ENCODE measurements around the gene GRIP2. TPM values are rescaled to one million over a fixed set of nuclear protein-coding genes. Genes with fewer than 3 reads are reported as not detected.

The GRIP2 gene
- total RNA-seq, 1 experiment from 2014 or later: 4.5 TPM

DNA sequence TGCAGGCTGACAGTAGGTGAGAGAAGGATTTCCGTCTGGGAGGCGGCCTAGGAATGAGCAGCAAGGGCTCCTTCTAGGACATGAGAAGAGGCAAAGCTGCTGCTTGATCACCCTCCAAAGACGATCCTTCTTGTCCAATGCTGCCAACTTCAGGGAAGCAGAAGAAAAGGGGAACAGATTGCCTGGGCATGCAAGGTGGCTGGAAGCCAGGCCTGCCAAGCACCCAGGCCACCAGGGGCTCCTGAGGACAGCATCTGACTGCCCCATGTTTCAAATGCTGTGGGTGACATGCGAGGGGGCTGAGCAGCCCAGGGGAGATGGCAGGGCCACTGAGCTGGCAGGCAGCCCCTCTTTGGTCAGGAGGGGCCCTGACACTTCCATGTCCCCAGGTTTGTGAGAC lies 3.3 kb upstream of the GRIP2 start:
- Histone ChIP-seq H3K36me3 (ENCODE audit: control insufficient read depth, insufficient read depth, low read length) (no peaks in the 10 kb centered on the region), H3K4me3 (ENCODE audit: low read depth, low read length) (no peak overlapping the region), H3K27me3 (replicated peaks; ENCODE audit: control insufficient read depth, insufficient read depth, low read length) (no peaks in the 10 kb centered on the region), H3K9me3 (no peaks in the 10 kb centered on the region), H3K4me1 (peaks cover 9% of the 10 kb centered on the region)
- TF ChIP-seq, protein P1, sequence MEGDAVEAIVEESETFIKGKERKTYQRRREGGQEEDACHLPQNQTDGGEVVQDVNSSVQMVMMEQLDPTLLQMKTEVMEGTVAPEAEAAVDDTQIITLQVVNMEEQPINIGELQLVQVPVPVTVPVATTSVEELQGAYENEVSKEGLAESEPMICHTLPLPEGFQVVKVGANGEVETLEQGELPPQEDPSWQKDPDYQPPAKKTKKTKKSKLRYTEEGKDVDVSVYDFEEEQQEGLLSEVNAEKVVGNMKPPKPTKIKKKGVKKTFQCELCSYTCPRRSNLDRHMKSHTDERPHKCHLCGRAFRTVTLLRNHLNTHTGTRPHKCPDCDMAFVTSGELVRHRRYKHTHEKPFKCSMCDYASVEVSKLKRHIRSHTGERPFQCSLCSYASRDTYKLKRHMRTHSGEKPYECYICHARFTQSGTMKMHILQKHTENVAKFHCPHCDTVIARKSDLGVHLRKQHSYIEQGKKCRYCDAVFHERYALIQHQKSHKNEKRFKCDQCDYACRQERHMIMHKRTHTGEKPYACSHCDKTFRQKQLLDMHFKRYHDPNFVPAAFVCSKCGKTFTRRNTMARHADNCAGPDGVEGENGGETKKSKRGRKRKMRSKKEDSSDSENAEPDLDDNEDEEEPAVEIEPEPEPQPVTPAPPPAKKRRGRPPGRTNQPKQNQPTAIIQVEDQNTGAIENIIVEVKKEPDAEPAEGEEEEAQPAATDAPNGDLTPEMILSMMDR (IDR thresholded peaks at IDR 0.05; ENCODE audit: insufficient read depth in 1 of 2, low read depth in 1 of 2, low read length in 1 of 2, severe bottlenecking in 1 of 2, unreplicated experiment in 1 of 2): no peak
- H3K9me3 Mint-ChIP-seq (ENCODE audit: unreplicated experiment): no peaks in the 10 kb centered on the region
- no TSS peak for BruUV-seq (replicated peaks)
- no peak overlapping the region for H3K27ac Mint-ChIP-seq (ENCODE audit: unreplicated experiment)
- H3K4me1 Mint-ChIP-seq (ENCODE audit: low read depth, unreplicated experiment): peaks cover 9% of the 10 kb centered on the region
- H3K27me3 Mint-ChIP-seq (ENCODE audit: insufficient read depth, unreplicated experiment): no peaks in the 10 kb centered on the region
- no peaks in the 10 kb centered on the region for H3K36me3 Mint-ChIP-seq (ENCODE audit: insufficient read depth, unreplicated experiment)
- ChIA-PET POLR2A (no interaction called here), CTCF (no interaction called here)
- intact Hi-C loops (cut with micrococcal nuclease; ENCODE audit: unreplicated experiment): no loop called here
- DNase-seq: no peak
- H3K4me3 Mint-ChIP-seq (ENCODE audit: unreplicated experiment): no peak overlapping the region

DNA sequence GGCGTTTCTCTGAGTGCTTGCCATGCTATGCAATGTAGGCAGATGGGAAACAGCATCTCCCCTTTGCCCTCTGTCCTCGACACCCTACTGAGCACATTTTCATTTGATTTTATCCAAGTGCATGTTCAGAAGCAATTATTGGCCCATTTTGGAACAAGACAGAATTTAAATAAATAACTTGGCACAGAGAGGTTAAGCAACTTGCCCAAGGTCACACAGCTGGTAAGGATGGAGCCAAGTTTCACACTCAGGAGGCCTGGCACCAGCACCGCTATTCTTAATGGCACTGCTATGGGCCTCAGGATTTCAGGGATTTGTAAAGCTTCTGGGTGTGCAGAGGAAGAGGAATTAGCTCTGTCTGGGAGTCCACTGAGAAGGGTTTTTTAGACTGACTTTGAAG lies 2.5 kb upstream of the GRIP2 start:
- CTCF ChIA-PET: no interaction called here
- Mint-ChIP-seq H3K4me1 (ENCODE audit: low read depth, unreplicated experiment) (peaks cover 2% of the 10 kb centered on the region), H3K9me3 (ENCODE audit: unreplicated experiment) (no peaks in the 10 kb centered on the region), H3K4me3 (ENCODE audit: unreplicated experiment) (no peak overlapping the region), H3K27me3 (ENCODE audit: insufficient read depth, unreplicated experiment) (no peaks in the 10 kb centered on the region), H3K36me3 (ENCODE audit: insufficient read depth, unreplicated experiment) (no peaks in the 10 kb centered on the region), H3K27ac (ENCODE audit: unreplicated experiment) (no peak overlapping the region)
- POLR2A ChIA-PET: no interaction called here
- TF ChIP-seq, protein P1 (IDR thresholded peaks at IDR 0.05; ENCODE audit: insufficient read depth in 1 of 2, low read depth in 1 of 2, low read length in 1 of 2, severe bottlenecking in 1 of 2, unreplicated experiment in 1 of 2): no peak
- DNase-seq: no peak
- H3K4me1 ChIP-seq: peaks cover 3% of the 10 kb centered on the region
- no peak overlapping the region for H3K4me3 ChIP-seq (ENCODE audit: low read depth, low read length)
- no peaks in the 10 kb centered on the region for H3K9me3 ChIP-seq
- no TSS peak for BruUV-seq (replicated peaks)
- intact Hi-C loops (cut with micrococcal nuclease; ENCODE audit: unreplicated experiment): no loop called here
- no peaks in the 10 kb centered on the region for H3K36me3 ChIP-seq (ENCODE audit: control insufficient read depth, insufficient read depth, low read length)
- H3K27me3 ChIP-seq (replicated peaks; ENCODE audit: control insufficient read depth, insufficient read depth, low read length): no peaks in the 10 kb centered on the region

DNA sequence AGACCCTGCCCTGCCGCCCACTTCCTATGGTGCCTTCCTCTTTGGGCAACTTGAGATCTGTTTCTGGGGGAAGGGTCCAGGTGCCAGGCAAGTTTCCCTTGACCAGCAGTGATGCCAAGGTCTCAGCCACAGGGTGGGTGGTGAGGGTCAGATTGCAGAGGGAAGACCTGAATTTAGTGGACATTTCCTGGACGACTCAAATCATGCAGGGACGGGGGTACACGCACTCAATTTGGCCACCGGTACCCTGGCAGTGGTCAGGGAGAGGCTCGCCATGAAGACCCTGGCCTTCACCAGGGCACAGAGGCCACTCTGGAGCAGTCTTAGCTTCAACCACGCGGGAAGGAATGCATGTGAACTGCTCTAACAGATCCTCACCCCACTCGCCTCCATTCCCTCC lies 1.5 kb upstream of the GRIP2 start:
- Mint-ChIP-seq H3K27ac (ENCODE audit: unreplicated experiment) (no peak overlapping the region), H3K4me1 (ENCODE audit: low read depth, unreplicated experiment) (no peaks in the 10 kb centered on the region), H3K27me3 (ENCODE audit: insufficient read depth, unreplicated experiment) (no peaks in the 10 kb centered on the region), H3K4me3 (ENCODE audit: unreplicated experiment) (no peak overlapping the region), H3K36me3 (ENCODE audit: insufficient read depth, unreplicated experiment) (no peaks in the 10 kb centered on the region), H3K9me3 (ENCODE audit: unreplicated experiment) (no peaks in the 10 kb centered on the region)
- Histone ChIP-seq H3K27me3 (replicated peaks; ENCODE audit: control insufficient read depth, insufficient read depth, low read length) (no peaks in the 10 kb centered on the region), H3K9me3 (no peaks in the 10 kb centered on the region), H3K36me3 (ENCODE audit: control insufficient read depth, insufficient read depth, low read length) (no peaks in the 10 kb centered on the region), H3K4me3 (ENCODE audit: low read depth, low read length) (no peak overlapping the region), H3K4me1 (no peaks in the 10 kb centered on the region)
- ChIA-PET POLR2A (no interaction called here), CTCF (no interaction called here)
- BruUV-seq (replicated peaks): no TSS peak
- TF ChIP-seq, protein P1 (IDR thresholded peaks at IDR 0.05; ENCODE audit: insufficient read depth in 1 of 2, low read depth in 1 of 2, low read length in 1 of 2, severe bottlenecking in 1 of 2, unreplicated experiment in 1 of 2): no peak
- intact Hi-C loops (cut with micrococcal nuclease; ENCODE audit: unreplicated experiment): no loop called here
- no peak for DNase-seq
